ENCODE results near the gene YWHAB. TPM values are rescaled to one million over a fixed set of nuclear protein-coding genes. Genes with fewer than 3 reads are reported as not detected.

The YWHAB gene
- total RNA-seq, 4 donors from 2014 or later, result 119 to 184 (median 143) TPM

- TF ChIP-seq CTCF (IDR thresholded peaks at IDR 0.05; ENCODE audit: low read depth), result no peak
Observed at GRCh38 chr20:44843876-44844275, 41.6 kb upstream of the YWHAB start.

- TF ChIP-seq CTCF (IDR thresholded peaks at IDR 0.05; ENCODE audit: low read depth), result no peak
Observed at GRCh38 chr20:44848254-44849015, 37.1 kb upstream of the YWHAB start.

DNA sequence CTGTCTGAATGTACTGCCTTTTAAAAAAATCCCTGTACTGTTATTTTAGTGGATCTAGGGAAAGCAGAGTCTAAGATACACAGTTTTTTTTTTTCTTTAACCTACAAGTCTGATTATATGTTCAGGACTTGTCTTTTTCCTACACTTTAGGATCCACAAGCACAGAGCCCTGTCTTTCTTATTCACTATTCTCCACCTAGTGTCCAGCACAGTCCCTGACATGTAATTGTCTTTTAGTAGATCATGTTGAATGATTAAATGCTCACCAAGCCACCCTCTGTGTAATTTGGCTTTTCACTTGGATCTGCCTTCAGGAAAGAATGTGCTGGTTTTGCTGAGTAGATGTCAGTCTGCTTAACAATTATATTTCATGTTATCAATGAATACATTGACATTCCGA, 35.8 kb upstream of the YWHAB start:
- TF ChIP-seq CTCF (IDR thresholded peaks at IDR 0.05; ENCODE audit: low read depth), result no peak

DNA sequence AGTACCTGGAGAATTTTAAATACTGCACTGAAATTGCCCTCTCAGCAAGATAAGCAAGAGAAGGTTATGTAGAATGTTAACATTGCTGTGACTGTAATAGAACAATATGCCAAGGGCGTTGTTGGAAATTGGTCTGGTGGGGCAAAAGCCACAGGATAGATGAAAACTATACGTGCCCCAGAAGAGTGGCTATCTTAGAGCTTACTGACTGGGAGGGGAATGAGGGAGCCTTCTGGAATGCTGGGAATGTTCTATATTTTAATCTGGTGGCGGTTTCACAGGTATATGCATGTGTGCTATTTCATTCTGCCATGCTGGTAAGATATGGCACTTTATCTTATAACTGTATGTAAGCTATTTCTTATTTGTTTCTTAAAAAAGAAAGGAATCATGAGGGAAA, 35.2 kb upstream of the YWHAB start:
- no peak for TF ChIP-seq CTCF (IDR thresholded peaks at IDR 0.05; ENCODE audit: low read depth)

DNA sequence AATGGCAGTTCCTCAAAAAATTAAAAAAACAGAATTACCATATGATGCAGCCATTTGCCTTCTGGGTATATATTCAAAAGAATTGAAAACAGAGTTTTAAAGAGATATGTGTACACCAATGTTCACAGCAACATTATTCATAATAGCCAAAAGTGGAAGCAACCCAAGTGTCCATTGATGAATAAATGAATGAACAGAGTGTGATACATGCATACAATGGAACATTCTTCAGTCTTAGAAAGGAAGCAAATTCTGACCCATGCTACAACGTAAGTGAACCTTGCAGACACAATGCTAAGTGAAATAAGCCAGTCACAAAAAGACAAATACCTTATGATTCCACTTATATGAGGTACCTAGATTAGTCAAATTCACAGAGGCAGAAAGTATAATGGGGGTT, 34.7 kb upstream of the YWHAB start:
- no peak for TF ChIP-seq CTCF (IDR thresholded peaks at IDR 0.05; ENCODE audit: low read depth)

GRCh38 chr20:44851545-44851944, 34.0 kb upstream of the YWHAB start:
- TF ChIP-seq CTCF (IDR thresholded peaks at IDR 0.05; ENCODE audit: low read depth), result no peak

DNA sequence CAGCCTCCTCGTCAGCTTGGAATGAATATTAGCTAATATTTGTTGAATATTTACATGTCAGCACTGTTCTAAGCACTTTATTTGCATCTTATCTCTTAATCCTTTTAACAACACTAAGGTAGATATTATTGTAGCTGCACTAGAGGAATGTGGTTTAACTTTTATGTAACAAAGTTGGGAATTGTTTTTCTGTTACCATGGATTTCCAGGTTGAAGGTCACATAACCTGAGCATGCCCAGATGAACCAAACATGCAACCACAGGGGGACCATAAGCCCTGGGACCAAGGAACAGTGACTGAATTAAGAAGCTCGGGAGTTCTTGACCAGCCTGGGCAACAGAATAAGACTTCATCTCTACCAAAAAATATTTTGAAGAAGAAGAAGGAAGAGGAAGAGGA, 29.1 kb upstream of the YWHAB start:
- TF ChIP-seq CTCF (IDR thresholded peaks at IDR 0.05; ENCODE audit: low read depth), result no peak
